Activated CD4-positive, alpha-beta T cell treated with anti-CD3 and anti-CD28 coated beads, Interleukin-10, Interleukin-2, amounts not matched to agents 100 ng/mL and 50 ng/mL, durations not matched to agents 16 hours and 8 hours (primary cell): ENCODE measurements around the gene EPHB1.

Source experiments
- DNase-seq: peaks from one replicate; pipeline ENCODE4 v3.0.0-alpha.2; 2020

The EPHB1 gene

GRCh38 chr3:134810052-134810435 is 15.0 kb downstream of the EPHB1 start:
- DNase-seq = no peak

- no peak for DNase-seq
Observed at GRCh38 chr3:134810850-134811249, 15.8 kb downstream of the EPHB1 start.

GRCh38 chr3:134813618-134814017 is 18.6 kb downstream of the EPHB1 start:
- no peak for DNase-seq

GRCh38 chr3:134815519-134815918 is 20.5 kb downstream of the EPHB1 start:
- no peak for DNase-seq

- no peak for DNase-seq
Observed at GRCh38 chr3:134816623-134817022, 21.6 kb downstream of the EPHB1 start.

- no peak for DNase-seq
Observed at GRCh38 chr3:134817297-134817696, 22.2 kb downstream of the EPHB1 start.

GRCh38 chr3:134820994-134821393 is 25.9 kb downstream of the EPHB1 start:
- DNase-seq = no peak

- DNase-seq = no peak
Observed at GRCh38 chr3:134822090-134822489, 27.0 kb downstream of the EPHB1 start.

- no peak for DNase-seq
Observed at GRCh38 chr3:134823679-134824078, 28.6 kb downstream of the EPHB1 start.

- no peak for DNase-seq
Observed at GRCh38 chr3:134824791-134825190, 29.7 kb downstream of the EPHB1 start.

- no peak for DNase-seq
Observed at GRCh38 chr3:134827213-134827612, 32.2 kb downstream of the EPHB1 start.

GRCh38 chr3:134829721-134830120 is 34.7 kb downstream of the EPHB1 start:
- no peak for DNase-seq

GRCh38 chr3:134832585-134832984 is 37.5 kb downstream of the EPHB1 start:
- no peak for DNase-seq

GRCh38 chr3:134833453-134834163 is 38.5 kb downstream of the EPHB1 start:
- DNase-seq = no peak

- DNase-seq = no peak
Observed at GRCh38 chr3:134836921-134837320, 41.9 kb downstream of the EPHB1 start.

- peak; percentile 3 for DNase-seq
Observed at GRCh38 chr3:134838599-134838998, 43.5 kb downstream of the EPHB1 start.

GRCh38 chr3:134839422-134839821 is 44.4 kb downstream of the EPHB1 start:
- no peak for DNase-seq

- DNase-seq = no peak
Observed at GRCh38 chr3:134839990-134840389, 44.9 kb downstream of the EPHB1 start.

GRCh38 chr3:134840459-134840858 is 45.4 kb downstream of the EPHB1 start:
- DNase-seq = no peak

- no peak for DNase-seq
Observed at GRCh38 chr3:134846084-134846483, 51.0 kb downstream of the EPHB1 start.

GRCh38 chr3:134846911-134847317 is 51.9 kb downstream of the EPHB1 start:
- no peak for DNase-seq

GRCh38 chr3:134847349-134847748 is 52.3 kb downstream of the EPHB1 start:
- no peak for DNase-seq

GRCh38 chr3:134849561-134849960 is 54.5 kb downstream of the EPHB1 start:
- DNase-seq = no peak

GRCh38 chr3:134850761-134851160 is 55.7 kb downstream of the EPHB1 start:
- no peak for DNase-seq

GRCh38 chr3:134852132-134852531 is 57.1 kb downstream of the EPHB1 start:
- no peak for DNase-seq
